Breast epithelium (tissue), 4 donors: ENCODE measurements around the gene CREB3L2. TPM values are rescaled to one million over a fixed set of nuclear protein-coding genes. Genes with fewer than 3 reads are reported as not detected.

Experiments
- DNase-seq, 2 donors: peaks; one replicate each; pipeline ENCODE4 v3.0.0-alpha.2; 2019; ENCODE audit warnings: low spot score in 2 of 2
- H3K27ac ChIP-seq, 2 donors: fragments of 200-600 bp; sonication (generic) in 1 of 2; one replicate each; pipeline ENCODE4 v1.5.1; 2016 to 2019; ENCODE audit warnings: mild to moderate bottlenecking in 1 of 2
- H3K27me3 ChIP-seq, 2 donors: fragments of 200-600 bp; sonication (generic) in 1 of 2; one replicate each; pipeline versions ENCODE4 v1.5.1 to v1.6.0; 2017 to 2019; ENCODE audit warnings: control low read depth in 1 of 2, mild to moderate bottlenecking in 1 of 2
- H3K36me3 ChIP-seq: fragments of 200-600 bp; one replicate; pipeline ENCODE4 v1.5.1; 2019
- H3K4me1 ChIP-seq, 2 donors: fragments of 200-600 bp; sonication (generic); one replicate each; pipeline ENCODE4 v1.5.1; 2016 to 2019; ENCODE audit warnings: control low read depth in 1 of 2
- H3K4me3 ChIP-seq, 3 donors: fragments of 200-600 bp; sonication (generic); 1 replicate in 2 of 3; 2 replicates in 1 of 3; pipeline ENCODE4 v1.5.1; 2016 to 2019; ENCODE audit warnings: mild to moderate bottlenecking in 3 of 3, moderate library complexity in 2 of 3
- H3K9me3 ChIP-seq, 2 donors: fragments of 200-600 bp; sonication (generic) in 1 of 2; one replicate each; pipeline ENCODE4 v1.5.1; 2016 to 2019; ENCODE audit warnings: control low read depth in 1 of 2
- POLR2A ChIP-seq: fragments of 450-650 bp; IDR thresholded peaks from one replicate; pipeline ENCODE4 v1.6.1; 2016; ENCODE audit warnings: antibody characterized with exemption, mild to moderate bottlenecking, moderate library complexity
- POLR2AphosphoS5 ChIP-seq, 3 donors: sonication (generic); formaldehyde crosslinking; IDR thresholded peaks; one replicate each; pipeline ENCODE4 v1.6.1; 2017; ENCODE audit warnings: antibody characterized with exemption in 3 of 3
- intact Hi-C: fragments of 100-400 bp; cut with DNase I; formaldehyde crosslinking; loops from one replicate; pipeline ENCODE4 v1.15.1; 2023; ENCODE audit warnings: low total_unique reads
- total RNA-seq, 3 donors: library from RNA; depleted of rRNA; stranded (reverse); fragments of >200 nt; gene quantifications; one replicate each; pipeline ENCODE4 v1.1.0, GENCODE V29; 2016
- TF ChIP-seq, protein P1 (sequence below), 3 donors: fragments of 450-650 bp; IDR thresholded peaks; one replicate each; pipeline ENCODE4 v1.5.1; 2016 to 2017; ENCODE audit warnings: antibody characterized with exemption in 3 of 3, mild to moderate bottlenecking in 3 of 3, moderate library complexity in 3 of 3

The CREB3L2 gene
- total RNA-seq, 3 donors from 2014 or later: 23.0 to 46.5 (median 40.5) TPM

DNA sequence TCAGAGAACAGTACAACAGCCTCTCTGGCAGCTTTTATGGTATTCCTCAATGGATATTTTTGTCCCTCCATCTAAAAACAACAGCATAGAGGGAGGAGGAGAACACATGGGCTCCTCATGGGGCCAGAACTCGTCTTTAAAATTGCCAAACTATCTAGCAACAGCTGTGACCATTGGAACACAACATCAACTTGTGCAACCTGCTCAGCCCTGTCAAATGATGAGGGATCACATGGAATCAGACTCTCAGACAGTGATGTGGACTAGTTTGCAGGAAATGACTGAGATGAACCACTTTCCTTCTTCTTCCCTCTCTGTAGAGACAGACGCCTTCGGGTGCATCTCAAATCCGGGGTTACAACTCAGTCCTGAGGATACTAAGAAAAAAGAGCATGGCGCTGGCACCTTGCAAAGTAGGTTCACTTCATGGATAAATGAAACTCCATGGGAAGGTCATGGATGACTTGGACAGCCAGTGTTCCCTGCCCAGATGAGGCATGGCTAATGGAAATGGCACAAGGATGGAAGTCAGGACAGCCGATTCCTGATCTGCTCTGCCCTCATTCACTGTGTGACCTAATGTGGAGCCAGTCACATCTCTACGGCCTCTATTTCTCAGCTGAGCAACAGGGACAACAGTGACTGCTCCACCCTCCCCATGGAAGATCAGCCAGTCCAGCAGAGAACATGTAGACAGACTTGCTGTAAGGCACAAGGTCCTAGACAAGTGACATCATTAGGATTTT is 130.5 kb downstream of the CREB3L2 start:
- H3K9me3 ChIP-seq: no peaks in the 10 kb centered on the region
- no peaks in the 10 kb centered on the region for H3K4me1 ChIP-seq
- peak overlapping the region in 1 of 2 donors; percentile 5 for H3K27ac ChIP-seq
- no peaks in the 10 kb centered on the region for H3K36me3 ChIP-seq
- no peak overlapping the region for H3K4me3 ChIP-seq
- no peaks in the 10 kb centered on the region for H3K27me3 ChIP-seq
- intact Hi-C loops: no loop called here
- no peak for TF ChIP-seq POLR2A
- TF ChIP-seq POLR2AphosphoS5 (IDR thresholded peaks at IDR 0.05): peak in 1 of 3 donors; percentile 40
- no peak for DNase-seq

DNA sequence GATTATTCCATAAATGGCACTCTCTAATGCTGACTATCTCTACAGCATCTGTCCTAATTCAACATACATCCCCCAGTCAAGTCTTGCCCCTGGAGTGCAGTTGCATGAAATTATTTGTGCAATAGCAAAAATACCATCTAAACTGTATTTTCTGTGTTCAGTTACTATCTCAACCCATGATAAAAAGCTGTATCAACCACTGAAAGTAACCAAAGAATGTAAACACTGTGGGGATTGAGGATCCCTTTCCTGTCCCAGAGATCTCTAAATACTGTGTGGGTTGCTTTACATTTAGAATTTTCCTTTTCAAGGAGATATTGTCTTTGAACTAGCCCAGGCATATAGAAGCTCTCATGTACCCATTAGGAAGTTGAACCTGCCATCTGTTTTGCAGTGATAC is 131.2 kb downstream of the CREB3L2 start:
- Histone ChIP-seq H3K9me3 (no peaks in the 10 kb centered on the region), H3K4me3 (no peak overlapping the region), H3K36me3 (no peaks in the 10 kb centered on the region), H3K27me3 (no peaks in the 10 kb centered on the region), H3K27ac (no peak overlapping the region), H3K4me1 (no peaks in the 10 kb centered on the region)
- intact Hi-C loops: no loop called here
- DNase-seq: no peak
- TF ChIP-seq POLR2A (no peak), POLR2AphosphoS5 (IDR thresholded peaks at IDR 0.05) (no peak)
- TF ChIP-seq, protein P1, sequence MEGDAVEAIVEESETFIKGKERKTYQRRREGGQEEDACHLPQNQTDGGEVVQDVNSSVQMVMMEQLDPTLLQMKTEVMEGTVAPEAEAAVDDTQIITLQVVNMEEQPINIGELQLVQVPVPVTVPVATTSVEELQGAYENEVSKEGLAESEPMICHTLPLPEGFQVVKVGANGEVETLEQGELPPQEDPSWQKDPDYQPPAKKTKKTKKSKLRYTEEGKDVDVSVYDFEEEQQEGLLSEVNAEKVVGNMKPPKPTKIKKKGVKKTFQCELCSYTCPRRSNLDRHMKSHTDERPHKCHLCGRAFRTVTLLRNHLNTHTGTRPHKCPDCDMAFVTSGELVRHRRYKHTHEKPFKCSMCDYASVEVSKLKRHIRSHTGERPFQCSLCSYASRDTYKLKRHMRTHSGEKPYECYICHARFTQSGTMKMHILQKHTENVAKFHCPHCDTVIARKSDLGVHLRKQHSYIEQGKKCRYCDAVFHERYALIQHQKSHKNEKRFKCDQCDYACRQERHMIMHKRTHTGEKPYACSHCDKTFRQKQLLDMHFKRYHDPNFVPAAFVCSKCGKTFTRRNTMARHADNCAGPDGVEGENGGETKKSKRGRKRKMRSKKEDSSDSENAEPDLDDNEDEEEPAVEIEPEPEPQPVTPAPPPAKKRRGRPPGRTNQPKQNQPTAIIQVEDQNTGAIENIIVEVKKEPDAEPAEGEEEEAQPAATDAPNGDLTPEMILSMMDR (IDR thresholded peaks at IDR 0.05): no peak

DNA sequence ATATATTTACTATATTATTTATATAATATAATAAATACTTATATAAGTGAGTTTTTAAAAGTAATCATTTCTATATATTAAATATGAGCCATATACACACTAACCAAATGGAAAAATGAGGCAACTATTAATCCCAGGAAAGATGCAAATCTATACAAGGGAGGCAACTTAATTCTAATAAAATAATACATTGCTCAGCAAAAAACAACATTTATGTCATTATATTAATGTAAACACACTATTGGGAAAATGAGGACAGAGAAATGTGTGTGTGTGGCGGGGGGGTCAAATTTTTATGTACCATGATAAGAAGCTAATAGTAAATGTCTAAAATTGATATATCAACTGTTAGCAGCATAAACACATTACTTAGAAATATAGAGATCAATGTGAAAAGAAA is 131.8 kb downstream of the CREB3L2 start:
- no peak overlapping the region for H3K4me3 ChIP-seq
- no peaks in the 10 kb centered on the region for H3K36me3 ChIP-seq
- TF ChIP-seq, protein P1 (IDR thresholded peaks at IDR 0.05): no peak
- TF ChIP-seq POLR2AphosphoS5 (IDR thresholded peaks at IDR 0.05): no peak
- TF ChIP-seq POLR2A: no peak
- no peak for DNase-seq
- H3K27me3 ChIP-seq: no peaks in the 10 kb centered on the region
- no peaks in the 10 kb centered on the region for H3K9me3 ChIP-seq
- H3K4me1 ChIP-seq: no peaks in the 10 kb centered on the region
- H3K27ac ChIP-seq: no peak overlapping the region
- intact Hi-C loops: no loop called here

DNA sequence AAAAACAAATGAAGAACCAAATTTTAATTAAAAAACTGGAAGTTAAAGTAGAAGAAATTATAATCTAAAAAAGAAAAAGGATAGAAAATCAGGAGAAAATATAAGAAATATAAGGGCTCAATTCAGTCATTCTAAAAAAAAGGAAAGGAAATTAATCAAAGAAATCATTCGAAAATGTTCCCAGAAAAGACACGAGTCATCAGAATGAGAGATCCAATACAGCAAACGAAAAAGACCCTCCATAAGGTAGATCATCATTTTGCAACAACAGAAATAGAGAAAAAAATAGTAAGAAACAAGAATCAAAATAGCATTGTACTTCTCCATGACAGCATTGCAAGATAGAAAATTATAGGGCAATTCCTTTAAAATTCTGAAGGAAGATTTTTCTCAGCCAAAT is 132.6 kb downstream of the CREB3L2 start:
- H3K27ac ChIP-seq: no peak overlapping the region
- intact Hi-C loops: no loop called here
- TF ChIP-seq, protein P1 (IDR thresholded peaks at IDR 0.05): no peak
- no peaks in the 10 kb centered on the region for H3K36me3 ChIP-seq
- DNase-seq: no peak
- H3K4me1 ChIP-seq: no peaks in the 10 kb centered on the region
- H3K27me3 ChIP-seq: no peaks in the 10 kb centered on the region
- H3K4me3 ChIP-seq: no peak overlapping the region
- no peaks in the 10 kb centered on the region for H3K9me3 ChIP-seq

DNA sequence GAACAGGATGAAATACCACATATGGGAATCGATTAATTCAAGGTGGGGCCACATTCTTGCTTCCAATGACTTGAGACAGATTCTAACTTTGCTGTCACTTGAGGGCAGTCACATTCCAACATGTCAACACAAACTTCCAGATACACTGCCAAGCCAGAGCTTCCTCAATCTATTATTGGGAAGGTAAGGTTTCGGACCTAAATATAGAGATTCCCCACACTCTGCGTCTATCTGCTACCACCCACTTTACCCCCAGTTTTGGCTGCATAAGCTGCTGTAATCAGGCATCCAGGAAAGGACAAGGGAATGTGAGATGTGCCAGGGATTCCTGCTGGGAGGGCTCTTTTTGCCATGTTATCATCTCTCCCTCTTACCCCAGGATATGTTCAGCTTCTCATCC is 134.6 kb downstream of the CREB3L2 start:
- H3K27ac ChIP-seq: no peak overlapping the region
- intact Hi-C loops: no loop called here
- no peak for DNase-seq
- H3K4me1 ChIP-seq: no peaks in the 10 kb centered on the region
- H3K27me3 ChIP-seq: no peaks in the 10 kb centered on the region
- H3K36me3 ChIP-seq: no peaks in the 10 kb centered on the region
- no peak overlapping the region for H3K4me3 ChIP-seq
- no peaks in the 10 kb centered on the region for H3K9me3 ChIP-seq
- TF ChIP-seq POLR2A (no peak), POLR2AphosphoS5 (IDR thresholded peaks at IDR 0.05) (no peak)
- TF ChIP-seq, protein P1 (IDR thresholded peaks at IDR 0.05): no peak
